ENCODE results near the gene IQCK. TPM values are rescaled to one million over a fixed set of nuclear protein-coding genes. Genes with fewer than 3 reads are reported as not detected.

Gene IQCK
- total and polyA plus RNA-seq, 2 donors (not counting 3 experiments of a cell fraction or from before 2014, with no cell fraction given): 17.2 to 18.1 TPM

DNA sequence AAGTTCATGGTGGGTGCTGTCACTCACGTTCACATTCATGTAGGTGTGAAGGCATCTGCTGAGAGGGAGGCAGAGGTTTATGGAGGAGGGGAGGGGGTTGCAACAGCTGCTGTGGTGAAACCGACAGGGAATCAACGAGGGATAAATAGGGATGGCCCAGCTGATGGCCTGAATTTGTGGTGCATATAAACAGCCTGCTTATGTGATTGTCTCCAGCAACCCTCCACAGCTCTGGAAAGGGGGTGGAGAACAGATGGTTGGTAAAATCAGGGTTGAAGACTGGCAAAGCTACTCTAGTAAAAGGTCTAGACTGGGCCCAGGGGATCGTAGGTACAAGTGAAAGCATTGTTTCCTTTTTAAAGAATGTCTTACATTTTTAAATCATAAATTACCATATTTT is 53.7 kb downstream of the IQCK start:
- intact Hi-C loops (cut with micrococcal nuclease): no loop called here
- H3K4me2 ChIP-seq (ENCODE audit: insufficient read depth, low read length): no peak overlapping the region
- H3K9me1 ChIP-seq (replicated peaks; ENCODE audit: control insufficient read depth, extremely low read depth, insufficient read depth, low read length): no peaks in the 10 kb centered on the region
- no peak for DNase-seq (ENCODE audit: low read depth, low spot score)
- no peaks in the 10 kb centered on the region for H3K4me1 ChIP-seq (ENCODE audit: control insufficient read depth, extremely low read depth, insufficient read depth, low read length)
- no peaks in the 10 kb centered on the region for H3K79me2 ChIP-seq (ENCODE audit: control insufficient read depth, insufficient read depth, low read length)
- no peak overlapping the region for H3K9ac ChIP-seq (replicated peaks; ENCODE audit: extremely low read depth, insufficient read depth, low read length)
- no peaks in the 10 kb centered on the region for H3K27me3 ChIP-seq (ENCODE audit: control insufficient read depth in 2 of 2, insufficient read depth in 2 of 2, low read length in 2 of 2)
- ChIA-PET CTCF (interaction anchor here (0.7 to 3.5 kb wide), 3 partner anchors 17 to 170 kb away, joined by 3 to 9 read pairs (median 4); no protein-coding TSS in a partner anchor), POLR2A (interaction anchor here (0.6 kb wide), 1 partner anchor 61 kb away, joined by 3 read pairs; no protein-coding TSS in a partner anchor)
- no peak overlapping the region for H3K27ac ChIP-seq (ENCODE audit: insufficient read depth, low read depth, low read length)
- no peaks in the 10 kb centered on the region for H4K20me1 ChIP-seq (replicated peaks; ENCODE audit: control insufficient read depth, extremely low read depth, insufficient read depth, low read length)
- no peak overlapping the region for H2AFZ ChIP-seq (ENCODE audit: low read depth, low read length)
- dilution Hi-C loops (cut with MboI; ENCODE audit: extremely low pct_ligation_motif_present, low sequenced_read_pairs): no loop called here
- no peak overlapping the region for H3K4me3 ChIP-seq (replicated peaks in 1 of 3; ENCODE audit: insufficient read depth in 1 of 3, low read depth in 1 of 3, low read length in 3 of 3)
- no peaks in the 10 kb centered on the region for H3K36me3 ChIP-seq (ENCODE audit: control insufficient read depth in 2 of 2, extremely low read depth in 1 of 2, insufficient read depth in 2 of 2, low read length in 2 of 2)
- TF ChIP-seq GATA2 (IDR thresholded peaks at IDR 0.05; ENCODE audit: insufficient read depth, insufficient read length, low read depth, low read length): no peak
- no peak for TF ChIP-seq POLR2A (IDR thresholded peaks at IDR 0.05; ENCODE audit: low read depth, low read length)
- TF ChIP-seq, protein P1, sequence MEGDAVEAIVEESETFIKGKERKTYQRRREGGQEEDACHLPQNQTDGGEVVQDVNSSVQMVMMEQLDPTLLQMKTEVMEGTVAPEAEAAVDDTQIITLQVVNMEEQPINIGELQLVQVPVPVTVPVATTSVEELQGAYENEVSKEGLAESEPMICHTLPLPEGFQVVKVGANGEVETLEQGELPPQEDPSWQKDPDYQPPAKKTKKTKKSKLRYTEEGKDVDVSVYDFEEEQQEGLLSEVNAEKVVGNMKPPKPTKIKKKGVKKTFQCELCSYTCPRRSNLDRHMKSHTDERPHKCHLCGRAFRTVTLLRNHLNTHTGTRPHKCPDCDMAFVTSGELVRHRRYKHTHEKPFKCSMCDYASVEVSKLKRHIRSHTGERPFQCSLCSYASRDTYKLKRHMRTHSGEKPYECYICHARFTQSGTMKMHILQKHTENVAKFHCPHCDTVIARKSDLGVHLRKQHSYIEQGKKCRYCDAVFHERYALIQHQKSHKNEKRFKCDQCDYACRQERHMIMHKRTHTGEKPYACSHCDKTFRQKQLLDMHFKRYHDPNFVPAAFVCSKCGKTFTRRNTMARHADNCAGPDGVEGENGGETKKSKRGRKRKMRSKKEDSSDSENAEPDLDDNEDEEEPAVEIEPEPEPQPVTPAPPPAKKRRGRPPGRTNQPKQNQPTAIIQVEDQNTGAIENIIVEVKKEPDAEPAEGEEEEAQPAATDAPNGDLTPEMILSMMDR (IDR thresholded peaks at IDR 0.05; ENCODE audit: extremely low read depth in 1 of 2, insufficient read depth in 1 of 2, low read depth in 1 of 2, low read length in 2 of 2): no peak
- TF ChIP-seq POLR2AphosphoS5 (IDR thresholded peaks at IDR 0.05; ENCODE audit: insufficient read depth, low read depth, low read length): no peak
- TF ChIP-seq, protein P2, sequence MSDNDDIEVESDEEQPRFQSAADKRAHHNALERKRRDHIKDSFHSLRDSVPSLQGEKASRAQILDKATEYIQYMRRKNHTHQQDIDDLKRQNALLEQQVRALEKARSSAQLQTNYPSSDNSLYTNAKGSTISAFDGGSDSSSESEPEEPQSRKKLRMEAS (IDR thresholded peaks at IDR 0.05; ENCODE audit: insufficient read depth, insufficient read length): no peak
- TF ChIP-seq MYC (IDR thresholded peaks at IDR 0.05; ENCODE audit: low read depth, low read length): no peak
- H3K9me3 ChIP-seq (replicated peaks; ENCODE audit: control insufficient read depth, insufficient read depth, low read length): no peaks in the 10 kb centered on the region
- no TSS peak for BruUV-seq (replicated peaks)
- FAIRE-seq: no peak

Data from endothelial cell of umbilical vein (primary cell).